ENCODE data around the gene DRC1.

Gene DRC1

DNA sequence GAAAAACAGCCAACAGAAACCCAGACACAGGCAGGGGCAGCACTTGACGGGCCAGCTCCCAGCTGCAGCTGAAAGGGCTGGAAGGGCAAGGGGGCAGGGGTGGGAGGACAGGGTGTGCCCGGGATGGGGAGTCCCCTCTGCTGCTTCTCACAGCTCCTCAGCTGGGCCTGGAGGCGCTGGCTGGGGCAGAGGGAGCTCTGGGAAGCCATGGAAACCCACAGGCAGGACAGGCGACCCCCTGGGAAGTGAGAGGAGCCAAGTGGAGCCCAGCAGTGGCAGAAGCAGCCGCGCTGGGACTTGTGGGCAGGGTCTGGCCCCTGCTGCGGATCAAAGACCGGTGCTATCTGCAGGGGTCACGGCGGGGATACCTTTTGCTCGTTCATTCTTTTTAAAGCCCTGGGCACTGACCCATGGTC is 55.5 kb downstream of the DRC1 start:
- no peak overlapping the region for H3K4me2 ChIP-seq (ENCODE audit: low read length)
- H3K27ac ChIP-seq (ENCODE audit: low read depth, low read length) = no peak overlapping the region
- H3K27me3 ChIP-seq (ENCODE audit: control insufficient read depth, low read length) = no peaks in the 10 kb centered on the region
- no peaks in the 10 kb centered on the region for H3K36me3 ChIP-seq (ENCODE audit: control insufficient read depth, low read length)
- TF ChIP-seq, protein P1, sequence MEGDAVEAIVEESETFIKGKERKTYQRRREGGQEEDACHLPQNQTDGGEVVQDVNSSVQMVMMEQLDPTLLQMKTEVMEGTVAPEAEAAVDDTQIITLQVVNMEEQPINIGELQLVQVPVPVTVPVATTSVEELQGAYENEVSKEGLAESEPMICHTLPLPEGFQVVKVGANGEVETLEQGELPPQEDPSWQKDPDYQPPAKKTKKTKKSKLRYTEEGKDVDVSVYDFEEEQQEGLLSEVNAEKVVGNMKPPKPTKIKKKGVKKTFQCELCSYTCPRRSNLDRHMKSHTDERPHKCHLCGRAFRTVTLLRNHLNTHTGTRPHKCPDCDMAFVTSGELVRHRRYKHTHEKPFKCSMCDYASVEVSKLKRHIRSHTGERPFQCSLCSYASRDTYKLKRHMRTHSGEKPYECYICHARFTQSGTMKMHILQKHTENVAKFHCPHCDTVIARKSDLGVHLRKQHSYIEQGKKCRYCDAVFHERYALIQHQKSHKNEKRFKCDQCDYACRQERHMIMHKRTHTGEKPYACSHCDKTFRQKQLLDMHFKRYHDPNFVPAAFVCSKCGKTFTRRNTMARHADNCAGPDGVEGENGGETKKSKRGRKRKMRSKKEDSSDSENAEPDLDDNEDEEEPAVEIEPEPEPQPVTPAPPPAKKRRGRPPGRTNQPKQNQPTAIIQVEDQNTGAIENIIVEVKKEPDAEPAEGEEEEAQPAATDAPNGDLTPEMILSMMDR (IDR thresholded peaks at IDR 0.05; ENCODE audit: low read depth, low read length, poor library complexity, severe bottlenecking) = no peak
- TF ChIP-seq EZH2phosphoT487 (IDR thresholded peaks at IDR 0.05; ENCODE audit: borderline replicate concordance, low read length) = no peak
- H3K9me2 ChIP-seq (replicated peaks; ENCODE audit: control insufficient read depth, low read length) = no peaks in the 10 kb centered on the region
- no peak overlapping the region for H3K4me3 ChIP-seq (ENCODE audit: low read length)
- H4K20me1 ChIP-seq (ENCODE audit: control insufficient read depth, insufficient read depth, low read depth, low read length) = no peaks in the 10 kb centered on the region
- no peaks in the 10 kb centered on the region for H3K4me1 ChIP-seq (ENCODE audit: control insufficient read depth, low read length)
- H3K79me2 ChIP-seq (ENCODE audit: control insufficient read depth, low read length) = no peaks in the 10 kb centered on the region
- H3F3A ChIP-seq (ENCODE audit: control insufficient read depth, insufficient read depth) = no peaks in the 10 kb centered on the region
- H3K9me3 ChIP-seq (ENCODE audit: control insufficient read depth, insufficient read depth, low read length) = no peaks in the 10 kb centered on the region

DNA sequence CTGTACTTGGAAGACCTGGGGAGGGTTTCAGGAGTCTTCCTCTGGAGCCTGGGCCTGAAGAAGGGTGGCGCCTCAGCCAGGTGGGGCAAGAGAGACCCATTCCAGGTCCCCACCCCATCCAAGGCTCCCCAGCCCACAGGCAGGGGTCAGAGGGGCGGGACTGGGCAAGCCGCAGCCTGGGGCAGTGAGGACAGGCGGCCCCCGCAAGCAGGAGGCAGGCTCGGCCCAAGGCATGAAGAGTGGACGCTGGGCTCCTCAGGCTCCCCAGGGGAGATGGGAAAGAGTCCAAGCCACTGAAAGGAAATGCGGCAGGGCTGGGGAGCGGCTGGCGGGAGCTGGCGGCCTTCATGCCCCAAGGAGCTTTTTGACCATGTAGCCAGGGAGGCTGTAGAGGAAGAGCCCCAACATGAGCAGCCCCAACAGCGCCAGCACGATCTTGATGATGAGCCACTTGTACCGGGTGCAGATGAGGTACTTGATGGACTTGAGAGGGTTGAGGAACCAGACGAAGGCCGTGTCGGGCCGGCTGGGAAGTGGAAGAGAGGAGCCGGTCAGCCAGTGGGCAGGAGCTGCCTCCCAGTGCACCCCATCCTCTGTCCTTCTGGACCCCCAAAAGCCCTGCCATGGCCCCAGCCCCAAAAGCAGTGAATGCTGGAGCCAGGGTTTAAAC is 56.1 kb downstream of the DRC1 start:
- Histone ChIP-seq H3K79me2 (ENCODE audit: control insufficient read depth, low read length) (no peaks in the 10 kb centered on the region), H3K4me1 (ENCODE audit: control insufficient read depth, low read length) (no peaks in the 10 kb centered on the region), H3K27ac (ENCODE audit: low read depth, low read length) (no peak overlapping the region), H3F3A (ENCODE audit: control insufficient read depth, insufficient read depth) (no peaks in the 10 kb centered on the region), H3K27me3 (ENCODE audit: control insufficient read depth, low read length) (no peaks in the 10 kb centered on the region), H3K9me3 (ENCODE audit: control insufficient read depth, insufficient read depth, low read length) (no peaks in the 10 kb centered on the region), H4K20me1 (ENCODE audit: control insufficient read depth, insufficient read depth, low read depth, low read length) (no peaks in the 10 kb centered on the region), H3K9me2 (replicated peaks; ENCODE audit: control insufficient read depth, low read length) (no peaks in the 10 kb centered on the region), H3K4me3 (ENCODE audit: low read length) (no peak overlapping the region), H3K4me2 (ENCODE audit: low read length) (no peak overlapping the region), H3K36me3 (ENCODE audit: control insufficient read depth, low read length) (no peaks in the 10 kb centered on the region)
- no peak for TF ChIP-seq EZH2phosphoT487 (IDR thresholded peaks at IDR 0.05; ENCODE audit: borderline replicate concordance, low read length)
- TF ChIP-seq, protein P1 (IDR thresholded peaks at IDR 0.05; ENCODE audit: low read depth, low read length, poor library complexity, severe bottlenecking) = no peak

DNA sequence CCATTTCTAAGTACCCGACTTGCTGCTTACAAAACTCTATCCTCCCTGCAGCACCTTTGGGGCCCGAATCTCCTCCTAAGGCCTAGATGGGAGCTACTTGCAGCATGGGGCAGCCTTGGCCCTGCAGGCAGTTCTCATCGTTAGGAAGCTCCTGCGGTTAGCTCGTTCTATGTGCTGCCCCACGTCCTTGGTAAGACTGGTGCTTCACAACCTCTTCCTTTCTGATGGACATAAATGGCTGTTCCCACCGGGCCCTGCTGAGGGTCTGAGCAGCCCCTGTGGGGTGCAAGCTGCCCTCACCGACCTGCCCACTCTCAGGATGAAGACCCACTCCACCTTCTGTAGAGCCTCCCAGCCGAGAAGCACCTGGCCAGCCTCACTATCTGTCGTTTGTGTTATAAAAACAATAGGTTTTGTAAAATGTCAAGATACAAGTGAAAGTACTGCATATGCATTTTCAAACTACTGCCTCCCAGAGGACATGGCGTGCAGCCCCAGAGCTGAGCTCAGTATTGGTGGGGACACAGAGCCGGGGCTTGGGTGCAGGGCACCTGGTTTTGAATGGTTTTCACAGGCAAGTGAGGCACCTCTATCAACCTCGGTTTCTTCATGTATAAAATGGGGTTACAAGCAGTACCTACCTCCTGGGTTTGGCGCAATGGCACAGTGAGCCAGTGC is 56.8 kb downstream of the DRC1 start:
- H3K79me2 ChIP-seq (ENCODE audit: control insufficient read depth, low read length) = no peaks in the 10 kb centered on the region
- no peak overlapping the region for H3K4me3 ChIP-seq (ENCODE audit: low read length)
- no peaks in the 10 kb centered on the region for H3K36me3 ChIP-seq (ENCODE audit: control insufficient read depth, low read length)
- no peaks in the 10 kb centered on the region for H3K9me2 ChIP-seq (replicated peaks; ENCODE audit: control insufficient read depth, low read length)
- no peak overlapping the region for H3K27ac ChIP-seq (ENCODE audit: low read depth, low read length)
- no peaks in the 10 kb centered on the region for H3K4me1 ChIP-seq (ENCODE audit: control insufficient read depth, low read length)
- no peaks in the 10 kb centered on the region for H3F3A ChIP-seq (ENCODE audit: control insufficient read depth, insufficient read depth)
- no peaks in the 10 kb centered on the region for H3K9me3 ChIP-seq (ENCODE audit: control insufficient read depth, insufficient read depth, low read length)
- H4K20me1 ChIP-seq (ENCODE audit: control insufficient read depth, insufficient read depth, low read depth, low read length) = no peaks in the 10 kb centered on the region
- no peak overlapping the region for H3K4me2 ChIP-seq (ENCODE audit: low read length)
- TF ChIP-seq, protein P1 (IDR thresholded peaks at IDR 0.05; ENCODE audit: low read depth, low read length, poor library complexity, severe bottlenecking) = no peak
- no peak for TF ChIP-seq EZH2phosphoT487 (IDR thresholded peaks at IDR 0.05; ENCODE audit: borderline replicate concordance, low read length)
- H3K27me3 ChIP-seq (ENCODE audit: control insufficient read depth, low read length) = no peaks in the 10 kb centered on the region

Data from DOHH2 (cell line).